ENCODE results near the gene CENPS. TPM values are rescaled to one million over a fixed set of nuclear protein-coding genes. Genes with fewer than 3 reads are reported as not detected.

CENPS gene
- total and polyA plus RNA-seq, 2 of the 13 experiments (the other 11 are each of a cell fraction or from before 2014, with no cell fraction given): 3.3 to 22.0 TPM

- TF ChIP-seq, protein P1, sequence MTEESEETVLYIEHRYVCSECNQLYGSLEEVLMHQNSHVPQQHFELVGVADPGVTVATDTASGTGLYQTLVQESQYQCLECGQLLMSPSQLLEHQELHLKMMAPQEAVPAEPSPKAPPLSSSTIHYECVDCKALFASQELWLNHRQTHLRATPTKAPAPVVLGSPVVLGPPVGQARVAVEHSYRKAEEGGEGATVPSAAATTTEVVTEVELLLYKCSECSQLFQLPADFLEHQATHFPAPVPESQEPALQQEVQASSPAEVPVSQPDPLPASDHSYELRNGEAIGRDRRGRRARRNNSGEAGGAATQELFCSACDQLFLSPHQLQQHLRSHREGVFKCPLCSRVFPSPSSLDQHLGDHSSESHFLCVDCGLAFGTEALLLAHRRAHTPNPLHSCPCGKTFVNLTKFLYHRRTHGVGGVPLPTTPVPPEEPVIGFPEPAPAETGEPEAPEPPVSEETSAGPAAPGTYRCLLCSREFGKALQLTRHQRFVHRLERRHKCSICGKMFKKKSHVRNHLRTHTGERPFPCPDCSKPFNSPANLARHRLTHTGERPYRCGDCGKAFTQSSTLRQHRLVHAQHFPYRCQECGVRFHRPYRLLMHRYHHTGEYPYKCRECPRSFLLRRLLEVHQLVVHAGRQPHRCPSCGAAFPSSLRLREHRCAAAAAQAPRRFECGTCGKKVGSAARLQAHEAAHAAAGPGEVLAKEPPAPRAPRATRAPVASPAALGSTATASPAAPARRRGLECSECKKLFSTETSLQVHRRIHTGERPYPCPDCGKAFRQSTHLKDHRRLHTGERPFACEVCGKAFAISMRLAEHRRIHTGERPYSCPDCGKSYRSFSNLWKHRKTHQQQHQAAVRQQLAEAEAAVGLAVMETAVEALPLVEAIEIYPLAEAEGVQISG (CRISPR knock-in tag; IDR thresholded peaks at IDR 0.05): no peak
- no peak for TF ChIP-seq ZNF562 (CRISPR knock-in tag; IDR thresholded peaks at IDR 0.05; ENCODE audit: borderline replicate concordance)
- no peak for TF ChIP-seq KDM1A (CRISPR knock-in tag; IDR thresholded peaks at IDR 0.05)
- TF ChIP-seq MTA1 (CRISPR knock-in tag; IDR thresholded peaks at IDR 0.05; ENCODE audit: borderline replicate concordance): no peak
- TF ChIP-seq ZNF7 (CRISPR knock-in tag; IDR thresholded peaks at IDR 0.05): no peak
- no peak for TF ChIP-seq DNMT1 (CRISPR knock-in tag; IDR thresholded peaks at IDR 0.05)
- TF ChIP-seq MTA3 (CRISPR knock-in tag; IDR thresholded peaks at IDR 0.05): no peak
- TF ChIP-seq ARNTL (CRISPR knock-in tag; IDR thresholded peaks at IDR 0.05): no peak
- TF ChIP-seq SUZ12 (IDR thresholded peaks at IDR 0.05; ENCODE audit: low read depth, low read length): no peak
- TF ChIP-seq CBX2 (IDR thresholded peaks at IDR 0.05; ENCODE audit: low read depth, low read length): no peak
- TF ChIP-seq CBX2 (CRISPR knock-in tag; IDR thresholded peaks at IDR 0.05; ENCODE audit: low read depth): no peak
- TF ChIP-seq ZNF414 (CRISPR knock-in tag; IDR thresholded peaks at IDR 0.05): no peak
- no peak for TF ChIP-seq ZNF296 (CRISPR knock-in tag; conservative IDR thresholded peaks at IDR 0.05)
- no peak for TF ChIP-seq ZNF557 (CRISPR knock-in tag; IDR thresholded peaks at IDR 0.05)
- no peak for TF ChIP-seq SCMH1 (CRISPR knock-in tag; IDR thresholded peaks at IDR 0.05; ENCODE audit: borderline replicate concordance)
- TF ChIP-seq GPN1 (CRISPR knock-in tag; IDR thresholded peaks at IDR 0.05; ENCODE audit: borderline replicate concordance): no peak
- H3K27ac ChIP-seq (ENCODE audit: extremely low read length, insufficient read depth, low read length): no peak overlapping the region
- H3K9ac ChIP-seq (ENCODE audit: insufficient read depth, low read depth, low read length): no peak overlapping the region
- H3K4me1 ChIP-seq (ENCODE audit: insufficient read depth, low read length): no peaks in the 10 kb centered on the region
- no peak overlapping the region for H3K4me3 ChIP-seq (replicated peaks in 1 of 3; ENCODE audit: insufficient read depth in 1 of 3, low read depth in 2 of 3, low read length in 3 of 3)
- no peak overlapping the region for H2AFZ ChIP-seq (ENCODE audit: low read length)
- intact Hi-C loops (cut with micrococcal nuclease; ENCODE audit: unreplicated experiment): no loop called here
- BruUV-seq (replicated peaks): no TSS peak
- FAIRE-seq (no peak), DNase-seq (ENCODE audit: low spot score) (no peak), ATAC-seq (no peak)
- H3K36me3 ChIP-seq (replicated peaks in 1 of 2; ENCODE audit: control insufficient read depth in 1 of 2, insufficient read depth in 2 of 2, low read length in 2 of 2): peaks cover 12 to 57% of the 10 kb centered on the region in 2 experiments
- no peaks in the 10 kb centered on the region for H3K27me3 ChIP-seq (ENCODE audit: control insufficient read depth in 1 of 2, insufficient read depth in 2 of 2, low read length in 2 of 2)
- no peaks in the 10 kb centered on the region for H3K79me2 ChIP-seq (ENCODE audit: insufficient read depth, low read length)
- H3K4me2 ChIP-seq (ENCODE audit: low read depth, low read length): no peak overlapping the region
- in situ Hi-C loops (cut with HindIII; ENCODE audit: extremely low pct_ligation_motif_present, low pct_unique_long_range_greater_than_20kb): no loop called here
- H4K20me1 ChIP-seq (ENCODE audit: insufficient read depth, low read length): no peaks in the 10 kb centered on the region
- ChIA-PET POLR2A (no interaction called here), CTCF (ENCODE audit: low intra/inter-chr PET ratio, low total read pairs) (no interaction called here)
- no peaks in the 10 kb centered on the region for H3K9me3 ChIP-seq (ENCODE audit: low read length)
- 92% methylated on average over 11 of the region's 15 CpGs for WGBS (ENCODE audit: low lambda C conversion rate)
These were observed 10.9 kb upstream of the CENPS start for GRCh38 chr1:10419351-10419750.
